Activated T-helper 17 cell treated with anti-CD3 and anti-CD28 coated beads, Interleukin-2, amount 50 U/mL, for 72 hours (primary cell): Measurements from ENCODE around the gene CSNK1G3. TPM values are rescaled to one million over a fixed set of nuclear protein-coding genes. Genes with fewer than 3 reads are reported as not detected.
"Not testable (repeated sequence)": the region's sequence is repeated elsewhere in the genome, so short reads cannot be mapped to it uniquely, and the experiment has no call there.

Source experiments
- ATAC-seq: fragments of 150-1000 bp; cut with Tn5 transposase; replicated peaks from 2 replicates; pipeline ENCODE4 v1.10.0; 2021; ENCODE audit warnings: mild to moderate bottlenecking, moderate library complexity
- H3K27ac Mint-ChIP-seq: one replicate; pipeline ENCODE4 v1.8.0; 2022; ENCODE audit warnings: mixed read lengths
- H3K27me3 Mint-ChIP-seq: one replicate; pipeline ENCODE4 v1.8.0; 2022; ENCODE audit warnings: mixed read lengths
- H3K36me3 Mint-ChIP-seq: one replicate; pipeline ENCODE4 v1.8.0; 2022; ENCODE audit warnings: low read depth, mild to moderate bottlenecking, mixed read lengths
- H3K4me1 Mint-ChIP-seq: one replicate; pipeline ENCODE4 v1.8.0; 2022; ENCODE audit warnings: mixed read lengths
- H3K4me3 Mint-ChIP-seq: one replicate; pipeline ENCODE4 v1.8.0; 2022; ENCODE audit warnings: mild to moderate bottlenecking, mixed read lengths
- H3K9me3 Mint-ChIP-seq: one replicate; pipeline ENCODE4 v1.8.0; 2022; ENCODE audit warnings: mixed read lengths
- total RNA-seq, 2 donors: library from RNA; stranded (reverse); gene quantifications; one replicate each; pipeline ENCODE4 v1.2.3, GENCODE V29; 2022

Gene CSNK1G3
- 10 to 100 TPM; 27.6 to 39.5 TPM for total RNA-seq

DNA sequence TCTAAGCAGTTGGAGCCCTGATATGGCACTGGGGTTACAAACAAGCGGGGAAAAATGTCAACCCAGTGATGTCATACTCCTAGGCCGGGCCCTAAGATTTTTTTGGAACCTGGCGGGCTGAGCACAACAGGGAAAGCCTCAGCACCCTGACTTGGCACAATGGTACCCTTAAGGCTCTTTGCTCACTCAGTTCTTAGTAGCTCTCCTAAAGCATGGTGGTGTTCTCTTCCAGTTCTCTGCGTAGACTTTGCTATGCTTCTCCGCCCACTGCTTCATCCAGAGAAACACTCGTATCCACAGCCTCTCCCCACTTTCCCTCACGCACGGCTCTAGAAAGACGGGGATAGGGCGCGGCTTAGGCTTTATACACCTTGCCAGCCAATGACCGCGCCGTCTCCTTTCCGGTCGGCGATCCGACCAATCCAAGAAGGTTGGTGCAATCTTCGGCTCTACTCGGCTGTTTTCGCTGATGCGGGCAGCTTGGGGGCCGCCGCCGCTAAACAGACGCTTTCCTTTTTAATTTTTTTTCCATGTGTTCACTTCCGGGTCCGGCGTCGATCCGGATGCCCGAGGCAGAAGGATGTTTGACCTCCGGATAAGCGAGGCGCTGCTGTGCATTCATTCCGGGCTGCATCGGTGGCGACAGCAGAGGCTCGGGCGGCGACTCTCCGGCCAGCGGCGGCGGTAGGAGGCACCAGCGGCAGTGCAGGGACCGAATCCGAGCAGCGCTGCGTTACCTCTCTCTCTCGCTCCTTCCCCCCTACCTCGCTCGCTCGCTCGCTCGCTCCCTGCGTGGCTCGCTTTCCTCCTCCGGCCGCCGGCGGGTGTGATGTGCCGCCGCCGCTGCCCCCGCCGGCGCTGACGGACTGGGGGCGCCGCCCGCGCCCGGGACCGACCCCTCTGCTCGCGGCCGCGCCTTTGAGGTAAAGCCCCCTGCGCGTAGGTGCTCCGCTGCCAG, at the start of gene CSNK1G3:
Gene CSNK1G3 (plus strand): TSS at position 530 of the 958 bp plus-strand sequence. CDS start 33,487 bp downstream, outside the sequence.
- ATAC-seq, result peak; percentile 91
- Mint-ChIP-seq H3K4me3 (peak within 1 kb of the TSS; percentile 94), H3K27me3 (no peaks in the 10 kb centered on the region), H3K27ac (peak within 1 kb of the TSS; percentile 99), H3K9me3 (no peaks in the 10 kb centered on the region), H3K36me3 (peaks cover 15% of the 10 kb centered on the region), H3K4me1 (peaks cover 21% of the 10 kb centered on the region)

DNA sequence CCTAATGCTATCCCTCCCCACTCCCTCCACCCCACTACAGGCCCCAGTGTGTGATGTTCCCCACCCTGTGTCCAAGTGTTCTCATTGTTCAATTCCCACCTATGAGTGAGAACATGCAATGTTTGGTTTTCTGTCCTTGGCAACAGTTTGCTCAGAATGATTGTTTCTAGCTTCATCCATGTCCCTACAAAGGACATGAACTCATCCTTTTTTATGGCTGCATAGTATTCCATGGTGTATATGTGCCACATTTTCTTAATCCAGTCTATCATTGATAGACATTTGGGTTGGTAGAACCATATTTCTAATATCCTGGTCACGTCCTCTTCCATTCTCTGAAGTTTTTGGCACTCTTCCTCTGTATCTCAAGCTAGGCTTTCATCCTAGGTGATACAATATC, 45.1 kb upstream of the CSNK1G3 start:
- H3K4me3 Mint-ChIP-seq, H3K4me1 Mint-ChIP-seq, ATAC-seq, H3K36me3 Mint-ChIP-seq, H3K27ac Mint-ChIP-seq: not testable (repeated sequence)
- Mint-ChIP-seq H3K27me3 (peaks cover 13% of the 10 kb centered on the region), H3K9me3 (peaks cover 14% of the 10 kb centered on the region)

DNA sequence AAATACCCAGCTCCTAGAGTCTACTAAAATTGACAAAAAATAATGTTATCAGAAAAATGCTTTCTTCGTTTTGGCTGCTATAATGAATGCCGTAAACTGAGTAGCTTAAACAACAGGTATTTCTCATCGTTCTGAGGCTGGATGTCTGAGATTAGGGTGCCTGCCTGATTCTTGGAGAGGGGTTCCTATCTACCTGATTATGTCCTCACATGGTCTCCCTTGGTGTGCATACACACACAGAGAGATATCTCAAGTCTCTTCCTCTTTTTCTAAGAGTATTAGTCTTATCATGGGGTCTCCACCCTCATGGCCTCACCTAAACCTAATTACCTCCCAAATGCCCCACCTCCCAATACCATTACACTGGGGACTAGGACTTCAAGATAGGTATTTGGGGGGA, 40.6 kb upstream of the CSNK1G3 start:
- no peak overlapping the region for H3K27ac Mint-ChIP-seq
- ATAC-seq, result no peak
- H3K36me3 Mint-ChIP-seq, result no peaks in the 10 kb centered on the region
- peaks cover 24% of the 10 kb centered on the region for H3K27me3 Mint-ChIP-seq
- H3K4me3 Mint-ChIP-seq, result no peak overlapping the region
- H3K4me1 Mint-ChIP-seq, result no peaks in the 10 kb centered on the region
- peaks cover 14% of the 10 kb centered on the region for H3K9me3 Mint-ChIP-seq

DNA sequence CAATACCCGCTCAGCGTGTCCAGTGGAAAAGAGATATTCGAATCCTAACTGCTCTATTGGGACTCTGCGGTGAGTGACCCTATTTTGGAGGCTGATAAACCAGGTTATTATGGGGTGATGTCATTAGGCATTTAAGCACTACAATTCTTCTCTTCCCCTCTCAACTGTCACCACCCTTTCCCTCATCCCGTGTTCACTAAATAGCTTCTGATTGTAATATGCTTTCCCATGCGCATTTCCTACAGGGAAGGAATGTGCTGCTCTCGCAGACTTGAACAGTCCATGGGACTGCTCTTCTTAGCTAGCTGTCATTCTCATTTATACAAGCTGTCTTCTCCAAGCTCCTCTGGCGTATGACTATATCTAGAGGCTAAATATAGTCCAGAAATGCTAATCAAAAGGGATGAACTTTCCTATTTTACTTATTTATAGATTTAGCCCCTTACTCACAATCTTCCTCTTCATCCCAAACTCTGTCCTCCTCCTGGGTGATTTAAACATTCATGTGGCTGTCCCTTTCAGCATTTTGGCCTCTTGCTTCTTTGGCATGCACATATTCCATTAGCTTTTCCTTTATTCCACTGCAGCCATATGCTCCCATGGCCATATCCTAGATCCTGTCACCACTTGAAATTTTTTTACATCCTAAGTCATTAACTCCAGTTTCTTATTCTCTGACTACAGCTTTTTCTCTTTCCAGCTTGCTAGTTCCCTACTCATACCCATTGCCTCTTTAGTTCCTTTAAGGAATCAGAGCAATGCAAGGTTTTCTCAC, 39.6 kb upstream of the CSNK1G3 start:
- Mint-ChIP-seq H3K36me3 (no peaks in the 10 kb centered on the region), H3K4me1 (no peaks in the 10 kb centered on the region), H3K4me3 (no peak overlapping the region), H3K27ac (no peak overlapping the region), H3K9me3 (peaks cover 11% of the 10 kb centered on the region), H3K27me3 (peaks cover 24% of the 10 kb centered on the region)
- ATAC-seq, result no peak

DNA sequence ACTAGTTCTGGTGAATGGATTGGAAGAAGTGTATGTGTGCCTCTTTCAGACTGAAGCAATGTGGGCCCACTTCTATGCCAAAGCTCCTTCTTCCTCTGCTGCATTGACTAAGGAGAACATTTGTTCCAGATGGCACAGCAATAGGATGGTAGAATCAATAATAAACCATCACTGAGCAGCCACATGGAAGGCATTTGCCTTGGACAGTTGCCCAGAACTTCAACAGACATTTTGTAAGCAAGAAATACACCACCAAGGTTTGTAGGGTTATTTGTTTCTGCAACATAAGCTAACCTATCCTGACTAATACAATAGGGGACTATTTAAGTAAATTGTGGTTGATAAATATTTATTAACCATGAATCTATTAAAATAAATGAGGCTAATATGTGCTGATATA, 37.7 kb upstream of the CSNK1G3 start:
- H3K4me1 Mint-ChIP-seq, result no peaks in the 10 kb centered on the region
- H3K27ac Mint-ChIP-seq, result no peak overlapping the region
- peaks cover 9% of the 10 kb centered on the region for H3K9me3 Mint-ChIP-seq
- no peak overlapping the region for H3K4me3 Mint-ChIP-seq
- peaks cover 23% of the 10 kb centered on the region for H3K27me3 Mint-ChIP-seq
- no peaks in the 10 kb centered on the region for H3K36me3 Mint-ChIP-seq
- ATAC-seq, result no peak

DNA sequence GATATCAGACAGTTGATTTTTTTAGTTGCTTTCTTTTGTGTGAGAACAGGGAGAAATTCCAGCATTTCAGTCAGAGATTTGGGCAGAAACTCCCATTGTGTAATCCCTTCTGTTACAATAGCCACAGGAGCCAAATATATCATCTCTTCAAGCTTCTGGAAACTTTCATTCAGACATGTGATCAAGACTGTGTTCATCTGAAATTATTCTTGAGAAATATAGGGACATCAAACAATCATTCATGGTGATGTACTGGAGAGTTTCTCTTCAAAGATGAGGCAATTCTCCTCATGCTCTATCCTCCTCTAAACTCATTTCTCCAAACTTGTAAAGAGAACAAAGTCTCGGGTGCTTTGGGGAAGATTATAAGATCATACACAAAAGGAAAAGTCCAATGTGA, 35.2 kb upstream of the CSNK1G3 start:
- Mint-ChIP-seq H3K27me3 (peaks cover 14% of the 10 kb centered on the region), H3K4me3 (no peak overlapping the region), H3K36me3 (no peaks in the 10 kb centered on the region), H3K9me3 (no peaks in the 10 kb centered on the region), H3K27ac (no peak overlapping the region), H3K4me1 (no peaks in the 10 kb centered on the region)
- no peak for ATAC-seq

DNA sequence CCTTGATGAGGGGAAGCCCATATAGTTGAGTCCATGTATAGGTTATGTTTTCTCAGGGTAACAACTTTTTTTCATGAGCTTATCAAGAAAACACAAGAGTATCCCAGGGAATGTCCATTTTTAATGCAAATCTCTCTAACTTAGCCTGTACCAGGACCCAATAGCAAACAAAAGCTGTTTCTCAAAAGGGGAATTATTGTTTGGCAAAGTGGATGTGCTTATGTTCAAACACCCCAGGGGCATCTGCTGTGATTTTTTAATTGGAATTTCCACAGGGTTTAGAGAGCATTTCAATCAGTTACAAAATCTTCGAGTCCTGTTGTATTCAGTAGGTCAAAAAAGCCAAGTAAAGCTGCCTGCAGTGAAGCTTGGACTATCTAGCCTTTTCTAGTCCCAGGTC, 33.4 kb upstream of the CSNK1G3 start:
- Mint-ChIP-seq H3K9me3 (no peaks in the 10 kb centered on the region), H3K36me3 (no peaks in the 10 kb centered on the region), H3K27me3 (peaks cover 7% of the 10 kb centered on the region), H3K4me1 (no peaks in the 10 kb centered on the region), H3K4me3 (no peak overlapping the region), H3K27ac (no peak overlapping the region)
- no peak for ATAC-seq

DNA sequence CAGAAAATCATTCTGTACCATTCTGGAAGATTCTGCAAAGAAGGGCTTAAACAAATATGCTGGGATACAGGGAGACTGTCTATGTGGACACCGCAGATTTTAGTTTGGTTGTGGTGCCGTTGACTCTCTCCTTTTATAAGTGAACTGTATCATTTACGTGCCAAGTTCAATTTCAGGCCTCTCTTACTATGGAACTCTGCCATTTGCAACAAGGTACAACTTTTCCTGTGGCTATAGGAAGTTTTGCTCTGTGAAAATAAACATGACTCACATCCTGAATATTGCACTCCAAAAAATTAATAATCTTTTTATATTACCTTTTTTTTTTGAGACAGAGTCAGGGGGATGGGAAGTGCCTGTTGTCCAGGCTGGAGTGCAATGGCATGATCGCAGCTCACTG, 29.7 kb upstream of the CSNK1G3 start:
- Mint-ChIP-seq H3K4me1 (no peaks in the 10 kb centered on the region), H3K27me3 (peaks cover 3% of the 10 kb centered on the region), H3K4me3 (no peak overlapping the region), H3K36me3 (no peaks in the 10 kb centered on the region), H3K27ac (no peak overlapping the region), H3K9me3 (no peaks in the 10 kb centered on the region)
- no peak for ATAC-seq

DNA sequence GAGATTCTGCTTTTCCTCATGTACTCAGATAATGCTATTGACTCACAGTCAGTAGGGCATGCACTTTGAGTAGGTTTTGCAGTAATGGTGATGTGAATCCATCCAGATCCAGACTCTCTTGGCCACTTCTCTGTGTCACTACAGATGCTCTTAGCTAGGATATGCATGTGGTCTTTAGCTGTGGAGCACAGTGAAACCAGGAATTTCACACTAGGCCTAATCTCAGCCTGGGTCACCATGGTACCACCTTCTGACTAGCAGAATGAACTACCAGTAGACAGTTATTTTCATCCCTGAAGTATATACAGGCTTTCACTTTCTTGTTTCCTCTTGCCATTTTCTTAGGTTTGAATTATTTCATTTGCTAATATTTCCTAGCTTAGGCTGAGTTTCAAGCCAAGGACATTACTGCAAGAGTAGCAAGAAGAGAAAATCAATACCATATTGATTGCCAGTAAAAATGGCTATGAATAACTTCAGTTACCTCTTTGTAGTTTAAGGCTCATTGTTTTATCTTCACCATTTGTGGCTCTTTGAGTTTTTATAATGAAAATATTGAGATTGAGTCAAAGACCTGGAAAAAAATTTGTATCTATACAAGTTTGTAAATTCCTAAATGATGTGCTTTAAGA, 28.4 kb upstream of the CSNK1G3 start:
- H3K4me3 Mint-ChIP-seq, result no peak overlapping the region
- no peaks in the 10 kb centered on the region for H3K9me3 Mint-ChIP-seq
- peaks cover 12% of the 10 kb centered on the region for H3K27me3 Mint-ChIP-seq
- no peaks in the 10 kb centered on the region for H3K36me3 Mint-ChIP-seq
- H3K27ac Mint-ChIP-seq, result no peak overlapping the region
- H3K4me1 Mint-ChIP-seq, result no peaks in the 10 kb centered on the region
- ATAC-seq, result no peak

DNA sequence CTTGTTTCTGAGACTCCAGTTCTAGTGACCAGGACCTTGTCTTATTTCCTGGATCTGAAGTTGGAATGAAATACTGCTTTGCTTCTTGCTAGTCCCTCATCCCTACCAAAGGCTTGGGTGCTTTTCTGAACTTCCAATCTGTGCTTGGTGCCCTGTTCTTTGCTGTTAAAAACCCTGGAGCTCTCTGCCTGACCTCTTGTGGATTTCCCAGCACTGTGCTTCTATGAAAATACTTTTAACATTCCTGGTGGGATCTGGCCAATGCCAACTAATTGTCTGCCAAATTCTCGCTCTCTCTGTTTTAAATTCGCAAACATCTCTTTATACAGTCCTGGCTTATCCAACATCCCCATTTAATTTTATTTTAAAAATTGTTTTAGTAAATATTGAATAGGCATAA, 26.7 kb upstream of the CSNK1G3 start:
- Mint-ChIP-seq H3K27me3 (peaks cover 12% of the 10 kb centered on the region), H3K4me1 (no peaks in the 10 kb centered on the region), H3K4me3 (no peak overlapping the region), H3K27ac (no peak overlapping the region), H3K9me3 (no peaks in the 10 kb centered on the region), H3K36me3 (no peaks in the 10 kb centered on the region)
- ATAC-seq, result no peak

DNA sequence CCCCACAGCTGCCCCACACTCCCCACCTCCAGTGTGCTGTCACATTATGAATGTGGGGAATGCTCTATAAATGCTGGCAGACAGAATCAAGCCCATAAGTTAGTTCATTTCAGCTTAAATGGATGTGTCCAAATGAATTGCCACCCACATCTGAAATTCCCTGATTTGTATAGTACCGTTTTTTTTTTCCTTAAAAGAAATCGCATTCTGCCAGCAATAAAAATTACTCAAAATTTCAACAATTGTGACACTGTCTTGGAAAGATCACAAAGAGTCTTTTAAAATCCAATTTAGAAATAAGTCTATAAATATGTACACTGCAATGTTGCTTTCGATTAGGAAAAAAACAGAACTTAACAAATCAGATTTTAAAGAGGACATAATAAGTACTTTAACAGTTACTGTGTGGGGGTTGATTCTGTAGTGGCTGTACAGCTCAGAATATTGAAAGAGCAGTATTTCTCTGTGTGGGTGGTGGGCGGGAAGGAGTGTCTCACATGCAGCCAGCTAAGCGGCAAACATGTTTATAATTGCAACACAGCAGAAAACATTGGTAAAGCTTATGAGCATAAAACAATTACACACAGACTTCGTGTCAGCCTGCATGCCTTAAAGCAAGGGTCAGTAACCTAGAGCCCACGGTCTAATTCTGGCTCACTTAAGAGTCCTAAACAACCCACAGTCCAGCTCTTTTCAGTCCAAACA, 24.9 kb upstream of the CSNK1G3 start:
- H3K27me3 Mint-ChIP-seq, result peaks cover 9% of the 10 kb centered on the region
- ATAC-seq, result peak; percentile 56
- no peak overlapping the region for H3K4me3 Mint-ChIP-seq
- no peak overlapping the region for H3K27ac Mint-ChIP-seq
- H3K36me3 Mint-ChIP-seq, result no peaks in the 10 kb centered on the region
- H3K4me1 Mint-ChIP-seq, result no peaks in the 10 kb centered on the region
- no peaks in the 10 kb centered on the region for H3K9me3 Mint-ChIP-seq

DNA sequence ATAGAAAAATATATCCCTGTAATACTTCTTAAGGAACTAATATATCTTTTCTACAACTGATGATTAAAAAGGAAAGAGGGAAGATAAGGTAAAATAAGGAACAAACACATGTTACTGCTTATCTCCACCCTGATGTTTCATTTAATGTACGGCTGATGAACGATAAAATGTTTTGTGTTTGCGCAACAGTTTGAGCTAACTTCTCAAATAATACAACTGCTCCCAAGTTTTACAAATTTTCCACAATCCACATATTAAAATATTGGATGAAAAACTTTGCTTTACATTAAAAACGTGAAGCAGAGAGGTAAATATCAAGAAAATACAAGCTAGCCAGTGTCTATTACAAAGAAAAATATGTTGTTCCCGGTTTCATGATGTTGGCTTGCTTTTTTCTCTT, 21.0 kb upstream of the CSNK1G3 start:
- ATAC-seq, result no peak
- Mint-ChIP-seq H3K9me3 (no peaks in the 10 kb centered on the region), H3K27ac (no peak overlapping the region), H3K4me3 (no peak overlapping the region), H3K36me3 (no peaks in the 10 kb centered on the region), H3K27me3 (peaks cover 9% of the 10 kb centered on the region), H3K4me1 (no peaks in the 10 kb centered on the region)

DNA sequence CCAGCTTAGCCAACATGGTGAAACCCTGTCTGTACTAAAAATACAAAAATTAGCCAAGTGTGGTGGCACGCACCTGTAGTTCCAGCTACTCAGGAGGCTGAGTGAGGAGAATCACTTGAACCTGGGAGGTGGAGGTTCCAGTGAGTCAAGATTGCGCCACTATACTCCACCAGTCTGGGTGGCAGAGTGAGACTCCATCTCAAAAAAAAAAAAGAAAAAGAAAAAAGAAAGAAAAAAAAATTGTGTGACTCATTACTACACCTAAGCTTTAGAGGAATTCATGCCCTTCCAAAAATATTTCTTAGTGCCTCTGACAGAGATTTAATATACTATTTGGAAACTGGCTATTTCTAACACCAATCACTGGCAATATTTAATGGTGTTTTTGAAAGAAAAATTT, 16.8 kb upstream of the CSNK1G3 start:
- not testable (repeated sequence) for ATAC-seq

DNA sequence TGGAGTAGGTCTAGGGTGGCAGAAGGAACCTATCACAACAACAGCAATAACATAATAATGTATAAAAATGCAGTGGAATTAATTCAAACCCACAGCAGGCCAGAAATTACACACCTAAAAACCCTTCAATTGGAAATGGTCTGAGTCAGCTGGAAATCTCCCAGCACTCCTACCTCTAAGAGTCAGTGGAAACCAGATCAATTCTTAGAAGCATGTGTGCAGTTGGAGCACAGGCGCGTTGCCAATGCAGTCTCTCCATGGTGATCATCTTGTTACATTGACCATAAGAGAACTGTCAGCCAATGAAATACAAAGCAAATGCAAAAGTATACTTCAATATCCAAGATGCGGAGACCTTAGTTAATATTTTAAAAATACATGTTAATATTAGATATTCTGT, 15.1 kb upstream of the CSNK1G3 start:
- Mint-ChIP-seq H3K4me1 (no peaks in the 10 kb centered on the region), H3K36me3 (no peaks in the 10 kb centered on the region), H3K4me3 (no peak overlapping the region), H3K27ac (no peak overlapping the region), H3K27me3 (peaks cover 3% of the 10 kb centered on the region), H3K9me3 (no peaks in the 10 kb centered on the region)
- no peak for ATAC-seq

More for the DNA sequence above, 16.8 kb upstream of the CSNK1G3 start:
- not testable (repeated sequence) for H3K27me3 Mint-ChIP-seq, H3K4me1 Mint-ChIP-seq, H3K36me3 Mint-ChIP-seq, H3K4me3 Mint-ChIP-seq, H3K27ac Mint-ChIP-seq, H3K9me3 Mint-ChIP-seq
